IPS DF 6.9 (cell line): ENCODE measurements around the gene MPRIP.

Experiments
- DNase-seq: peaks from one replicate; pipeline ENCODE4 v3.0.0-alpha.2; 2013; ENCODE audit warnings: low read depth, low spot score
- H3K27ac ChIP-seq: one replicate; pipeline ENCODE4 v1.5.1; 2013; ENCODE audit warnings: low read length, control low read depth
- H3K27me3 ChIP-seq: 2 replicates; pipeline ENCODE4 v1.6.1; 2013; ENCODE audit warnings: mild to moderate bottlenecking, low read length; ENCODE audit not compliant: control insufficient read depth, insufficient read depth
- H3K36me3 ChIP-seq: 2 replicates; pipeline ENCODE4 v1.6.1; 2013; ENCODE audit warnings: low read length; ENCODE audit not compliant: control insufficient read depth, insufficient read depth
- H3K4me1 ChIP-seq: 2 replicates; pipeline ENCODE4 v1.6.1; 2013; ENCODE audit warnings: low read length; ENCODE audit not compliant: control insufficient read depth, insufficient read depth
- H3K4me3 ChIP-seq: 2 replicates; pipeline ENCODE4 v1.5.1; 2013; ENCODE audit warnings: mild to moderate bottlenecking, low read length
- H3K9me3 ChIP-seq: 2 replicates; pipeline ENCODE4 v1.6.1; 2013; ENCODE audit warnings: low read length, inconsistent platforms; ENCODE audit not compliant: control insufficient read depth, insufficient read depth
- WGBS: extraction: QIAGEN DNeasy Blood & Tissue Kit; methylation state at CpG from one replicate; pipeline ENCODE4 v1.1.7; 2013; ENCODE audit warnings: mixed read lengths, missing lambda C conversion rate; ENCODE audit not compliant: insufficient read length, insufficient coverage; 5-methylcytosine and 5-hydroxymethylcytosine counted together

Gene MPRIP

GRCh38 chr17:17079761-17080160 lies 37.5 kb downstream of the MPRIP start:
- no peak overlapping the region for H3K27ac ChIP-seq

DNA sequence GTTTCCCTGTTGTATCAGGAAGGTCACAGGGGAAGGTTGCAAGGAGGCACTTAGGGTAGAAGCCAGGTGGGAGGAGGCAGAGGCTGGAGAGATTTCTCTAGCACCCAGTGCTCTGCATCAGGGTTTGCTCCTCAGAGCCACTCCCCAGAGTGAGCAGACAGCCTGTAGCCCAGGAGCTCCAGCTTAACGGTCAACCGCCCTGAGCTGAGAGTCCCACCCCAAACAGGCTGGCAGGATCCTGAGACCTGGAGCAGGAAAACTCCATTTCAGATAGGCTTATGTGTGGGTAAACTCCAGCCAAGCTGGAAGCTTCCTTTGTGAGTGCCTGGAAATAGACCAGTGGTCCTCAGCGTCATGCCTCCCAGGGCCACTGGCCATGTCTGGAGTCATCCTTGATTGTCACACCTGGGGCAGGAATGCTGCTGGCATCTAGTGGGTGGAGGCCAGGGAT lies 37.9 kb downstream of the MPRIP start:
- Histone ChIP-seq H3K36me3 (0 out of 2 replicates have a peak, but pooled peaks cover 3% of the 10 kb centered on the region), H3K4me3 (no peak overlapping the region), H3K9me3 (no peaks in the 10 kb centered on the region), H3K27ac (no peak overlapping the region), H3K4me1 (no peaks in the 10 kb centered on the region; the same call in 1 of the 2 replicates), H3K27me3 (no peaks in the 10 kb centered on the region)
- no CpG with 5 or more reads among the region's 3 CpGs for WGBS
- no peak for DNase-seq

More at GRCh38 chr17:17079761-17080160, 37.5 kb downstream of the MPRIP start:
- no CpG with 5 or more reads among the region's 6 CpGs for WGBS
- H3K36me3 ChIP-seq, result 0 out of 2 replicates have a peak, but pooled peaks cover 3% of the 10 kb centered on the region
- DNase-seq, result no peak
- no peaks in the 10 kb centered on the region for H3K9me3 ChIP-seq
- no peak overlapping the region for H3K4me3 ChIP-seq
- no peaks in the 10 kb centered on the region for H3K27me3 ChIP-seq
- H3K4me1 ChIP-seq, result no peaks in the 10 kb centered on the region; the same call in 1 of the 2 replicates

DNA sequence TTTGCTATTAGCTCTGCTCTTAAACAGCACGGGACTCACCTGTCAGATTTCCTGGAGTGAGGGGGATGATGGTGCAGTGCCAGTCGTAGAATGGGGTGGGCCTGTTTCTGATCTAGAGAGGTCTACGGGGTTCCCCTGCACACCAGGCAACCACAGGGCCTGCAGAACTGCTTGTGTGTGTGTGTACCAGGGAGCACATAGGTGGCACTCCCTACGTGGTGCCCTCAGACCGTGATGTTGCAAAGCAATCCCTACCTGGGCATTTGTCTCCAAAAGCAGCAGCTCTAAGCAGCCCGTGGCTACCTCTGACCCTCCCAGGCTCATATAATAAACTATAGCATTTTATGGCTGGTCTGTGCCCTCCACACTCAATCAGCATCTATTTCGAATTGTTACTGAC lies 38.5 kb downstream of the MPRIP start:
- no peak overlapping the region for H3K27ac ChIP-seq
- H3K36me3 ChIP-seq, result 0 out of 2 replicates have a peak, but pooled peaks cover 3% of the 10 kb centered on the region
- WGBS, result no CpG with 5 or more reads among the region's 7 CpGs
- H3K4me3 ChIP-seq, result no peak overlapping the region
- no peak for DNase-seq
- no peaks in the 10 kb centered on the region for H3K27me3 ChIP-seq
- no peaks in the 10 kb centered on the region for H3K9me3 ChIP-seq
- no peaks in the 10 kb centered on the region; the same call in 1 of the 2 replicates for H3K4me1 ChIP-seq

DNA sequence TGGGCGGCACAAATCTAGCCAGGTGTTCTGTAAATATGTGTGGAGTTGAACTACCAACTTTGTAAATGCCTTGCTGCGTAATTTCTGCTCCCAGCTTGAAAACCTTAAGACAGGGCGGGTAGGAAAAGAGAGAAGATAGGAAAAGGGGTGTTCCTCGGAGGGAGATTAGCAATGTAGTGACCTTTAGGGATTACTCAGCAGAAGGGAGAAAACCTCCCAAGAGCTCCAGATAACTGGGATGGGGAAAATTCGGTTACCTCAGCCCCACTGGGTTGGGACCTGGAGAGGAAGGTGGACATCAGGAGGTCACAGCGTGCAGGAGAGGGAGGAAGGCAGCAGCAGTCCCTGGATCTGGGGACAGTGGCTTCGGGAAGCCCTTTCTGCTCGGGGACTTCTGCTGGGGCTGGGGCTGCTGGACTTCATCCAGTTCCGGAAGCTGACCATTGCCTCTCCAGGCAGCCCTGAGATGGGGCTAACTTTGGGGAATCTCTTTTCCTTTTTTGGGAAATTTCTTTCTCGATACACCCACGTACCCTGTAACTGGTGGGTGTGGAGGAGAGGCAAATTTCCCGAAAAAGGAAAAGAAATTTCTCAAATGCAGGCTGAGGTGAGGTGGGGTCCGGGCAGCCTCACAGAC lies 39.2 kb downstream of the MPRIP start:
- no peak overlapping the region for H3K27ac ChIP-seq
- no CpG with 5 or more reads among the region's 13 CpGs for WGBS
- no peaks in the 10 kb centered on the region for H3K27me3 ChIP-seq
- no peak for DNase-seq
- no peak overlapping the region for H3K4me3 ChIP-seq
- no peaks in the 10 kb centered on the region; the same call in 1 of the 2 replicates for H3K4me1 ChIP-seq
- no peaks in the 10 kb centered on the region for H3K9me3 ChIP-seq
- H3K36me3 ChIP-seq, result 0 out of 2 replicates have a peak, but pooled peaks cover 3% of the 10 kb centered on the region

- Histone ChIP-seq H3K27ac (no peak overlapping the region), H3K4me3 (no peak overlapping the region), H3K36me3 (0 out of 2 replicates have a peak, but pooled peaks cover 1% of the 10 kb centered on the region), H3K4me1 (no peaks in the 10 kb centered on the region; the same call in 1 of the 2 replicates), H3K9me3 (no peaks in the 10 kb centered on the region), H3K27me3 (no peaks in the 10 kb centered on the region)
- no peak for DNase-seq
- WGBS, result no CpG with 5 or more reads among the region's 4 CpGs
Measured at GRCh38 chr17:17082878-17083277, 40.6 kb downstream of the MPRIP start.

- H3K4me3 ChIP-seq, result no peak overlapping the region
- H3K27ac ChIP-seq, result no peak overlapping the region
- H3K9me3 ChIP-seq, result no peaks in the 10 kb centered on the region
- no peak for DNase-seq
- no peaks in the 10 kb centered on the region; the same call in 1 of the 2 replicates for H3K4me1 ChIP-seq
- no peaks in the 10 kb centered on the region for H3K36me3 ChIP-seq
- no peaks in the 10 kb centered on the region for H3K27me3 ChIP-seq
- WGBS, result no CpG with 5 or more reads among the region's 9 CpGs
Measured at GRCh38 chr17:17084317-17084835, 42.1 kb downstream of the MPRIP start.

DNA sequence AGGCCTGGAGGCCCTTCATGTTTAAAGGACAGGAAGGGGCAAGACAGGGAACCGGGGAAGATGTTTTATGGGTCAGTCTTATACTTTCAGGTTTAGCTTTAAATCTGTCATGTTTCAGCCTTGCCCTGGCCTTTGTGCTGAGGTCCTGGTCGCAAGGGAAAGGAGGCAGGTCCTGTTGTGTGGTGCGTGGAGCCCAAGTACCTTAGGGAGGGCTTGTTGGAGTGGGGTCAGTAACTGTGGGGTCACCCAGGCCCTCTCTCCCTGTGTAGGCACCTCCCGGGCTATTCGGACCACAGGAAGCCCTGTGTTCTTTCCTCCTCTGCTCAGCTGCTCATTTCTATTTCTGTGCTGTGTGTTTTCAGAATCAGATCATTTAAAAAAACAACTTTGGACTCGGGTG lies 42.7 kb downstream of the MPRIP start:
- Histone ChIP-seq H3K9me3 (no peaks in the 10 kb centered on the region), H3K4me1 (no peaks in the 10 kb centered on the region; the same call in 1 of the 2 replicates), H3K4me3 (no peak overlapping the region), H3K27me3 (no peaks in the 10 kb centered on the region), H3K27ac (no peak overlapping the region), H3K36me3 (no peaks in the 10 kb centered on the region)
- DNase-seq, result no peak
- no CpG with 5 or more reads among the region's 6 CpGs for WGBS

DNA sequence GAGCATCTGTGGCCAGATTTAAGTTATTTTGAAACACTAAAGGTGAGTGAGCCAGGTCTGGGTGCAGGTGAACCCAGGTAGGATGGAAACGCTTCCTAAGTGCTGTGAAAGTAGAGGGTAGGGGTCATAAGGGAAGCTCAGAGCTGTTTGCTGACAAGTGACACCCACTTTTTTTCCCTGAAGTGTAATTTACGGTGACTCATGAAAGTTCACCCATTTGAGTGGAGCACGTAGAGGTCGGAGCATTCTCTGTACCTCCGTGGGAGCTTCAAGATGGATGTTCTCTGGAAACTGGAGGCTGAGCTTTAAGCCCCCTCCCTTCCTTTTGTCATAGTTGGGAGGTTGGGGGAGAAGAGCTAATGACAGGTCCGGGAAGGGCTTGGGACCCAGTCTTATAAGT lies 44.3 kb downstream of the MPRIP start:
- no CpG with 5 or more reads among the region's 6 CpGs for WGBS
- Histone ChIP-seq H3K36me3 (no peaks in the 10 kb centered on the region), H3K4me3 (no peak overlapping the region), H3K9me3 (no peaks in the 10 kb centered on the region), H3K27ac (no peak overlapping the region), H3K27me3 (no peaks in the 10 kb centered on the region), H3K4me1 (no peaks in the 10 kb centered on the region; the same call in 1 of the 2 replicates)
- DNase-seq, result no peak

DNA sequence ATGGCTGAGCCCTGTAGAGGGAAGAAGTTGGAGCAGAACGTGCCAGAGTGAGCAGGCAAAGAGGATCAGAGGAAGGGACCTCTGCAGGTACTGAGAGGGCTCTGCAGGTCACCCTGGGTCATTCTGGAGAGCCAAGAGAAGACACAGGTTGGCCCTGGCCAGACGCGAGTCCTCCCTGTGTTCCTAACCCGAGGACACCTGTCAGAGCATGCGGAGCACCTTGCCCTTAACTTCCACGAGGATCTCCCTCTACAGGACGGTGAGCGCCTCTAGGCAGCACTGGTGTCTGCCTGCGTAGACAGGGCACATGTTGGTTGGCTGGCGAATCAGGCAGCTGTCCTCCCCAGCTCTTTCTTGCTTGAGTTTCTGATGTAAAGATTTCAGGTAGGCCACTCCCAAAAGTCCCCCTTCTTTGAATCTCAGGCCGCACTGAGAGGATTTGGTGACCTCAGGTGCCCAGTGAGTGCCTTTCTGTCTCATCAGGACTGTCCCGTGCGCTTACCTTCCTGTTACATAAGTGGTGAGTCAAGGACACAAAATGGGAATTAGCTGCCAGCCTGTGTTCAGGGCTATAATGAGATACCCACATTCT lies 45.3 kb downstream of the MPRIP start:
- WGBS, result no CpG with 5 or more reads among the region's 13 CpGs
- H3K4me1 ChIP-seq, result peaks cover 2% of the 10 kb centered on the region; the same call in 1 of the 2 replicates
- H3K27me3 ChIP-seq, result no peaks in the 10 kb centered on the region
- H3K36me3 ChIP-seq, result no peaks in the 10 kb centered on the region
- H3K27ac ChIP-seq, result no peak overlapping the region
- no peaks in the 10 kb centered on the region for H3K9me3 ChIP-seq
- H3K4me3 ChIP-seq, result no peak overlapping the region
- no peak for DNase-seq

GRCh38 chr17:17088086-17088485 lies 45.8 kb downstream of the MPRIP start:
- Histone ChIP-seq H3K27ac (no peak overlapping the region), H3K36me3 (no peaks in the 10 kb centered on the region), H3K9me3 (no peaks in the 10 kb centered on the region), H3K4me3 (no peak overlapping the region), H3K4me1 (peaks cover 4% of the 10 kb centered on the region; the same call in 1 of the 2 replicates), H3K27me3 (no peaks in the 10 kb centered on the region)
- DNase-seq, result no peak
- WGBS, result no CpG with 5 or more reads among the region's 10 CpGs
